ENCODE measurements around the gene XRN1. TPM values are rescaled to one million over a fixed set of nuclear protein-coding genes. Genes with fewer than 3 reads are reported as not detected.

Gene XRN1
- polyA plus RNA-seq, 3 donors from 2014 or later, result 59.5 to 96.1 (median 60.8) TPM

GRCh38 chr3:142268426-142268825 lies 179.4 kb downstream of the XRN1 start:
- peaks cover 2 to 14% (median 5%) of the 10 kb centered on the region in 3 donors for H3K27me3 Mint-ChIP-seq (ENCODE audit: low read depth in 3 of 3)
- H3K27ac Mint-ChIP-seq, result peak overlapping the region; percentile 91 to 99 (median 96)
- peak overlapping the region in 3 of 5 donors; percentile 21 to 84 (median 27) for H3K4me3 Mint-ChIP-seq
- H3K36me3 Mint-ChIP-seq, result peaks cover 7 to 21% (median 10%) of the 10 kb centered on the region in 3 donors
- peaks cover 0 to 7% (median 3%) of the 10 kb centered on the region in 6 donors for H3K9me3 Mint-ChIP-seq
- no peak for DNase-seq
- peaks cover 68 to 91% of the 10 kb centered on the region in 2 donors for H3K4me1 Mint-ChIP-seq

DNA sequence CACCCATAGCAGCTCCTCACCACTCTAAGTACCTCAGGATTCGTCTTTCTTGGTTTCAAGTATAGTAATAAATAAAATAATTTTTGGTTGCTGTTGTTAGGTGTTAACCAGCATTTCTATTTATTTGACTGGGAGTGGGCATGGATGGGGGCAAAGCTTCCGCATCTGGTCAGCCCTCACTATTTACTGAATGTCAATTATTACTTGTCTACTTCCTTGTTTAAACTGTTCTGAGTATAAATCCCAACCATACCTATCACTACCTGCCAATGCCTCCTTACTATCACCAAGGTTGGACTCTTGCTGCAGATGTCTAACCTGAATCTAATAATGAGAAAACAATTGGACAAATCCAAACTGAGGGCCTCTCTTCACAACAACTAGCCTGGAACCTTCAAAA lies 180.6 kb downstream of the XRN1 start:
- H3K9me3 Mint-ChIP-seq, result peaks cover 0 to 3% (median 0%) of the 10 kb centered on the region in 6 donors
- DNase-seq, result no peak
- H3K4me3 Mint-ChIP-seq, result peak overlapping the region in 2 of 5 donors; percentile 8 to 41
- peak overlapping the region; percentile 18 to 94 (median 88) for H3K27ac Mint-ChIP-seq
- H3K4me1 Mint-ChIP-seq, result peaks cover 63 to 86% of the 10 kb centered on the region in 2 donors
- H3K27me3 Mint-ChIP-seq (ENCODE audit: low read depth in 3 of 3), result peaks cover 2 to 14% (median 5%) of the 10 kb centered on the region in 3 donors
- peaks cover 0 to 12% (median 10%) of the 10 kb centered on the region in 3 donors for H3K36me3 Mint-ChIP-seq

GRCh38 chr3:142263112-142263511 lies 184.7 kb downstream of the XRN1 start:
- Mint-ChIP-seq H3K27me3 (ENCODE audit: low read depth in 3 of 3) (peaks cover 0 to 2% (median 1%) of the 10 kb centered on the region in 3 donors), H3K36me3 (peaks cover 0 to 7% (median 7%) of the 10 kb centered on the region in 3 donors), H3K27ac (peak overlapping the region in 4 of 6 donors; percentile 17 to 73 (median 50)), H3K9me3 (peaks cover 0 to 2% (median 0%) of the 10 kb centered on the region in 6 donors), H3K4me1 (peaks cover 28 to 51% of the 10 kb centered on the region in 2 donors), H3K4me3 (no peak overlapping the region)
- no peak for DNase-seq

GRCh38 chr3:142259359-142259758 lies 188.5 kb downstream of the XRN1 start:
- peaks cover 0 to 12% (median 9%) of the 10 kb centered on the region in 6 donors for H3K9me3 Mint-ChIP-seq
- peaks cover 0 to 1% (median 0%) of the 10 kb centered on the region in 3 donors for H3K27me3 Mint-ChIP-seq (ENCODE audit: low read depth in 3 of 3)
- H3K4me1 Mint-ChIP-seq, result peaks cover 9 to 25% of the 10 kb centered on the region in 2 donors
- no peak for DNase-seq
- no peak overlapping the region for H3K4me3 Mint-ChIP-seq
- H3K36me3 Mint-ChIP-seq, result peaks cover 0 to 13% (median 0%) of the 10 kb centered on the region in 3 donors
- no peak overlapping the region for H3K27ac Mint-ChIP-seq

- Mint-ChIP-seq H3K27me3 (ENCODE audit: low read depth in 3 of 3) (peaks cover 0 to 2% (median 0%) of the 10 kb centered on the region in 3 donors), H3K9me3 (peaks cover 6 to 32% (median 25%) of the 10 kb centered on the region in 6 donors), H3K4me3 (no peak overlapping the region), H3K27ac (peak overlapping the region in 2 of 6 donors; percentile 17 to 56), H3K4me1 (peaks cover 4 to 17% of the 10 kb centered on the region in 2 donors), H3K36me3 (peaks cover 8 to 28% (median 12%) of the 10 kb centered on the region in 3 donors)
- DNase-seq, result no peak
These were observed 191.0 kb downstream of the XRN1 start for GRCh38 chr3:142256712-142257333.

Other genes with a start within 250 kb of the XRN1 start
- gene GK5, start 222.5 kb downstream of the XRN1 start, polyA plus RNA-seq, result 10 to 100 TPM; 14.1 to 32.9 (median 24.2) TPM
- gene ATR, start 130.7 kb upstream of the XRN1 start, polyA plus RNA-seq, result 10 to 100 TPM in 2 of 3 donors, 1 to 10 TPM in 1; 9.8 to 14.4 (median 10.1) TPM
- gene PLS1, start 148.4 kb upstream of the XRN1 start, polyA plus RNA-seq, result 1 to 10 TPM; 1.9 to 6.2 (median 5.4) TPM

Measured in immature natural killer cell (primary cell).